T follicular helper cell (primary cell): ENCODE data around the gene NYAP1.
A peak's percentile ranks its signal among the peaks of the same experiment; 100 is the strongest.
"Not testable (repeated sequence)": the region's sequence is repeated elsewhere in the genome, so short reads cannot be mapped to it uniquely, and the experiment has no call there.

Source experiments
- DNase-seq: peaks from one replicate; pipeline ENCODE4 v3.0.0-alpha.2; 2020; ENCODE audit warnings: low read depth
- total RNA-seq, 2 experiments: gene quantifications; one replicate each; lab custom pipeline; 2026; lab: John Stamatoyannopoulos, UW

The NYAP1 gene
- 0.26 to 0.72 reads per million in 2 experiments for total RNA-seq

DNA sequence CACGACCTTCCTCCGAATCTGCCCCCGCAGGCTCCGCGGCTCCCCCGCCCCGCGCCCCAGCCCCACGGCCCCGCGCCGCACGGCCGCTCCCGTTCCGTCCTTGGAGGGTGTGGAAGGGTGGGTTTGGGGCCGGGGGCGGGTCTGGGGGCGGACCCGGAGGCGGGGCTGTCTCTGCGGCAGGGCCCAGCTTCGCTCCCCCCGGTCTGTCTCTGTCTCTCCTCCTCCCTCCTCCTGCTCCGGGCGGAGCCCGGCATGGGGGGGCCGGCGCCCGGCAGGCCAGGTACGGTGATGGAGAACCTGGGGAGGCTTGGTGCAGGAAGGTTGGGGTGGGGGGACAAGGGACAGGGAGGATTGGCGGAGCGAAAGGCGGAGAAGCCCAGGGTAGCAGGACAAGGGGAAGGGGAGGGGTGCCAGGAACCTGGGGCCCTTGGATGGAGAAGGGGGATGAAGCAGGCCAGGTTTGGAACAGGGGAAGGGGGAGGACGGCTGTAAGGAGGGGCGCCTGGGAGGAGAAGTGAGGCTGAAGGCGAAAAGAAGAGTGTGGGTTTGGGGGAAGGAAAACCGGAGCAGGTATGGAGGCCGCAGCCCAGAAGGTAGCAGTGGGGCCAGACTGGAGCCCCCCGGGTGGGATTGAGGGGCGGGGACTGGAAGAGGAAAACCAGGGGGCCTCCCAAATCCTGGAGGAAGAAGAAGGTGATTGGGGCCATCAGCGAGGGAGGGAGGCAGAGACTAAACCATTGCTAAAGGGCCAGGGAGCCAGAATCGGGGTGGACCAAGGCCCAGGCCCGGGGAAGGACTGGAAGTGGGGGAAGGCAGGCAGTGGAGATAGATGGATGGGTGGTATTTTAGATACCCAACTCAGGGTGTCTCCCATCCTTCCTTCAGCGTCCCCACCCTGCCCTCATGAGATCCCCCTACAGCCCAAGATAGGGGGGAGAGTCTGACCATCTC, at the start of gene NYAP1:
Gene NYAP1, plus strand, starts transcription at position 206 of the 951 bp plus-strand sequence. CDS start 1,385 bp downstream, outside the sequence.
- DNase-seq, result peak; percentile 47

DNA sequence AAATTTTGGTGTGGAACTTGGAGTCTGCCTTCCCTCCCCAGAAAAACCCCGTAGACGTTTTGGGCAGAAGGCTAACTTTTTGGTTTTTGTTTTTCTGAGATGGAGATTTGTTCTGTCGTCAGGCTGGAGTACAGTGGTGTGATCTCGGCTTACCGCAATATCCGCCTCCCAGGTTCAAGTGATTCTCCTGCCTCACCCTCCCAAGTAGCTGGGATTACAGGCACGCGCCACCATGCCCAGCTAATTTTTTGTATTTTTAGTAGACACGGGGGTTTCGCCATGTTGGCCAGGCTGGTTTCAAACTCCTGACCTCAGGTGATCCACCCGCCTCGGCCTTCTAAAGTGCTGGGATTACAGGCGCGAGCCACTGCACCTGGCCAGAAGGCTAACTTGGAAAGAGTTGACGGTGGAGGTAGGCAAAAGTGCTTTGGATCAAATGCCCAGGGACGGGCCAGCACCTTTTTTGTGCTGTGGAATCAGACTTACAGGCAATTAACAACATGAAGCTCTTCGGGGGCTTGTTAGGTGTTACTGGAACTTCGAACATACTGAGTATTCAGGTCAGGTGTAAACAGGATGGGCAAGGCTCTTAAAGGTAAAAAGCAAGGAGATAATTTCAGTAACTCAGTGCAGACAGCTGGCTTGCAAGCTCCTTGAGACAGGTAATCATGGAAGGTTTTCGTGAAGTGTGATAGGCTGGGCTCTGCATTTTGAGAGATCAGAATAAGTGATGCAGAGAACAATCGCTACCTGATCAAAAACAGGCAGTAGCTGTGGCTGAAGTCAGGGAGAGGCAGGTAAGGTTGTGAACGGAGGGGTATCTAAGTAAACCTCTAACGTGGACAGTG, 49.2 kb upstream of the NYAP1 start:
- no peak for DNase-seq

DNA sequence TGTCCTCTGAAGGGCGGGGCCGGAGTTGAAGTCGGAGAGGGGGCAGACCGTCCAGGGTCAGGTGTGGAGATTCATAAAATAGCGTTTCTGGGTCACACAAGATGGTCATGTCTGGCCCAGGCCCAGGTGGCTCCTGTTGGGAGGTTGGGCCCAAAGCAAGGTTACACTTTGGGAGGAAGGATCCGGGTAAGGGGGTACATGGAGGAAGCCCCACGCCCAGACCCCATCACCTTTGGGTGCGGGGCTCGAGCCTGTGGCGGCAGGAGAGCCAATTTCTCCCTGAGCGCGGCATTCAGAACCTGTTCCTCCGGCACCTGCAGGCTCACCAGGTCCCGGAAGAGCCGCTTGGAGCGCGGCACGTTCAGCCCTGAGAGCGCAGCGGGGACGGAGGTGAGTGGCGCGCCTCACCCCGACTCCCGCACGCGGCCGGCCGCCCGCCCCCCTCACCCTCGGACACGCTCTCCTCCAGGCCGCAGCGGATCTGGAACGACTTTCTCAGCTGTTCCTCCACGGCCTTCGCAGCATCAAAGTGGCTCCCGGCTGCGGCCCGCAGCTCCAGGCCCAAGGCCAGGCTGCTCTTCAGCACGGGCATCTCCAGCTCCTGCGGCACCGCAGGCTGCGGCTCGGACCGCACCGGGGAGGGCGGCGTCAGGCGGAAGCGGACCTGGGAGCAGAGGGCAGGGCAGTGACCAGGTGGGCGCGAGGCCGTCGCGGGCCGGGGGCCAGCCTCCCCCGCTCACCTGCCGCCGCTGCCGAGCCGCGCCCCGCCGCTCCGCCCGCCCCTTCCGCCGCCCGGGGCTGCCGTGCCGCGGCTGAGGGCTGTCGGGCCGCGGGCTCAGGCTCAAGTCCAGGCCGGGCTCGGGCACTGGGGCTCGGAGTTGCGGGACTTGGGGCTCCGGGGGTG, 48.1 kb upstream of the NYAP1 start:
- peak; percentile 33 for DNase-seq

DNA sequence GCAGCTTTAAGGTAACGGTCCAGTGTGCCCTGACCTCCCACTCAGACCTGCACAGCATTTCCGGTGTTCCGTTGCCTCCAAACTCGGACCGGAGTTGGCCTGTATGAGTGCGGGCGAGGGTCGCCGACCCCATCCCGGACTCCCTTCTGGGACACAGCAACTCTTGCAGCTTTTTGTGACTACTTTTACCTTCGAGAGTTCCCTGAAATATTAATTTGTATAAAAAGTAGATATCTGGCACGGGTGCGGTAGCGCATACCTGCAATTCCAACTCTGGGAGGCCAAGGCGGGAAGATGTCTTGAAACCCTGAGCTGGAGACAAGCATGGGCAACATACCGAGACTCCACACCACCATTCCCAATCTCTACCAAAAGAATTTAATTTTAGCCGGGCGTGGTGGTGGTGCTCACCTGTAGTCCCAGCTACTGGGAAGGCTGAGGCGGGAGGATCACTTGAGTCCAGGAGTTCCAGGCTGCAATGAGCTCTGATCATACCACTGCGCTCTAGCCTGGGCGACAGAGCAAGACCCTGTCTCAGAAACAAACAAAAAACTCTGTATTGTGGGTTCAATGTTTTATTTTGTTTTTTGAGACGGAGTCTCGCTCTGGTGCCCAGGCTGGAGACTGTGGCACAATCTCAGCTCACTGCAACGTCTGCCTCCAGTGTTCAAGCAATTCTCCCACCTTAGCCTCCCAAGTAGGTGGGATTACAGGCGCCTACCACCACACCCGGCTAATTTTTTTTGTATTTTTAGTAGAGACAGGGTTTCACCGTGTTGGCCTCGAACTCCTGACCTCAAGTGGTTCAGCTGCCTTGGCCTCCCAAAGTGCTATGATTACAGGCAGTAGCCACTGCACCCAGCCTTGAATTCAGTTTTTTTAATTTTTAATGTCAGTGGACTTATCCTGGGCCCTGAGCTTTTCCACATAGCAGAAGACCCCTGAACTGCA, 46.3 kb upstream of the NYAP1 start:
- DNase-seq, result no peak

DNA sequence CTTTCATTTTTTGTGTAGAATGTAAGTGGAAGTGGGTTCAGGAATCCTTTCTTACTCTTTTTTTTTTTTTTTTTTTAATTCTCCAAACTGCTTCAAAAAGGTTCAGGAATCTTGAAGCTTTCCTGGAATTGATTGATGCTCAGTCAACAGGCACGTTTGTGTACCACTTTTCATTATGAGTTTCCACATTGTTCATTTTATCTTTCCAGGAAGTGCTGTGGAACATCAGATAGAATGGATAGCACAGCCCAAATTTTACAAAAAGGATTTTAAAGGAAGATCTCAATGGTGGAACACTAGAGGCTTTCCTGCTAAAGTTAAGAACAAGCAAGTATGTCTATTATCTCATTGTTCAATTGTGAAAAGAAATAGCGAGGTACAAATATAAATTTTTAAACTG, 45.6 kb upstream of the NYAP1 start:
- DNase-seq, result no peak

DNA sequence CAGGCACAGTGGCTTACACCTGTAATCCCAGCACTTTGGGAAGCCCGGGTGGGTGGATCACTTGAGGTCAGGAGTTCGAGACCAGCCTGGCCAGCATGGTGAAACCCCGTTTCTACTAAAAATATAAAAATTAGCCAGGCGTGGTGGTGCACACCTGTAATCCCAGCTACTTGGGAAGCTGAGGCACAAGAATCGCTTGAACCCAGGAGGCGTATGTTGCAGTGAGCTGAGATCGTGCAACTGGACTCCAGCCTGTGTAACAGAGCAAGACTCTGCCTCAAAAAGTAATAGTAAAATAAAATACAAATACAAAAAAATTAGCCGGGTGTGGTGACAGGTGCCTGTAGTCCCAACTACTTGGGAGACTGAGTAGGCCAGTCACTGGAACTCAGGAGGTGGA, 45.0 kb upstream of the NYAP1 start:
- DNase-seq, result not testable (repeated sequence)

DNA sequence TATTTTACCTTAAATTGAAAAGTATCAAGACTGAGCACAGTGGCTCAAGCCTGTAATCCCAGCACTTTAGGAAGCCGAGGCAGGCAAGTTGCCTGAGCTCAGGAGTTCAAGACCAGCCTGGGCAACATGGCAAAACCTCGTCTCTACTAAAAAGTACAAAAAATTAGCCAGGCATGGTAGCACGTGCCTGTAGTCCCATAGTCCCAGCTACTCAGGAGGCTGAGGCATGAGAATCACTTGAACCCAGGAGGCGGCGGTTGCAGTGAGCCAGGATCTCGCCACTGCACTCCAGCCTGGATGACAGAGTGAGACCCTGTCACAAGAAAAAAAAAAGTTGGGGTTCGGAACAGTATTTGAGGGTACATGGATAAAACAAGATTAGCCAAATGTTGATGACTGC, 44.5 kb upstream of the NYAP1 start:
- not testable (repeated sequence) for DNase-seq

DNA sequence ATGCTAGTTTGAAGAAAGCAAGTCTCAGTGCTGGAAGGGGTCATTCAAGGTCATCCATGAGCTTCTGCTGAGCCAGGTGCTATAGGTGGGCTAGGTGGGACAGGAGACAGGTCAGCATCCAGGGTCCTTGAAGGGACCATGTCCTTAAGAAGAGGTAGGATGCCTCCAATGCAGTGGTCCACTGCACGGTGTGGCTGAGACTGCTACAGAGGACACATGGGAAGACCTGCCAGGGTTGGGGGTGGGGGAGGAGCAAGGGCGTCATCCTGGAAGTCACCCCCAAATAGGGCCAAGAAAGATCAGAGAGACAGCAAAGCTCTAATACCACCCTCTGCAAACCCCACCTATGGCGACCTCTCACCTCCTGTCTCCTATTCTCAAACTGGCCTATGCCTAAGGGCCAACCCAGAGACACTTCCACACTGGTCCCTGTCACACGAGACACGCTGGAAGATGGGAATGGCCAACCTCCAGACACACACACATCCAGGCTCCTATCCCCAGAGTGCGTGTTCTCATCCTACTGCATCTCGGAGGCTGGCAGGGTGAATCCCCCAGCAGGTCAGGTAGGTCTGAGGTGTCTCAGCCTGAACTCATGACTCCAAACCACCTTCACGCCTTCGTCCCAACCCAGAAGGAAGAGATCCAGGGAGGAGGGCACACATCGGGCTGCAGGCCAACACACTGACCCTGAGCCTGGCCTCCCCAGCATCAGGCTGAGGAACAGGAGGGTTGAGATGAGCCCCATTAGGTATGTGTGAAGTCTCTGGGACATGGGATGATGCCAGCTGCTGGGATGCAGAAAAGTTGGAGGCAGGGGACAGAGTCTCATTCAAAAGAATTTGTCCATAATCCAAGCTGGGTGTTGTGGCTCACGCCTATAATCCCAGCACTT, 41.8 kb upstream of the NYAP1 start:
- DNase-seq, result no peak

DNA sequence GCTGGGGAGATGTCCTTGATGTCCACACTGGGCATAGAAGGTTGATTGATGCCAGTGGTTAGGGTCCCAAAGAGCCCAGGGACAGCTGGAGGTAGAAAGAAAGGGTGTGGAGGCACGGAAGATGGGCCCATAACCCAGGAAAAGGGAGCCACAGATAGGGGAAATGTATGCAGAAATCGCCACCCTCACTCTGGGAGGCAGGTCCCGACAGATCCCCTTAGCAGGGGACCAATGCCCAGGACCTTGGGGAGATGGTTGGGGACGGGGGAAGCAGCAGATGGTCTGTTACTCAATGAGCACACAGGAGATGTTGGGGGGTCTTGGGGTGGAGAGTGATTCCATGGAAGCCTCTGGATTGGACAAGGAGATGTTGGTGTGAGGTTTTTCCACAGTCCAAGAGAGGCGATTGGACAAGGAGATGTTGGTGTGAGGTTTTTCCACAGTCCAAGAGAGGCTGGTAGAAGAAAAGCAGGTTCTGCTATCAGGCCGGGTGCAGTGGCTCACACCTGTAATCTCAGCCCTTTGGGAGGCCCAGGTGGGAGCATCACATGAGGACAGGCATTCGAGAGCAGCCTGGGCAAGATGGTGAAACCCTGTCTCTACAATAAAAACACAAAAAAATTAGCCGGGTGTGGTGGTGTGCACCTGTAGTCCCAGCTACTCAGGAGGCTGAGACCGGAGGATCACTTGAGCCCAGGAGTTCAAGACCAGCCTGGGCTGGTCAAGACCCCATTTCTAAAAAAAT, 40.5 kb upstream of the NYAP1 start:
- DNase-seq, result no peak

DNA sequence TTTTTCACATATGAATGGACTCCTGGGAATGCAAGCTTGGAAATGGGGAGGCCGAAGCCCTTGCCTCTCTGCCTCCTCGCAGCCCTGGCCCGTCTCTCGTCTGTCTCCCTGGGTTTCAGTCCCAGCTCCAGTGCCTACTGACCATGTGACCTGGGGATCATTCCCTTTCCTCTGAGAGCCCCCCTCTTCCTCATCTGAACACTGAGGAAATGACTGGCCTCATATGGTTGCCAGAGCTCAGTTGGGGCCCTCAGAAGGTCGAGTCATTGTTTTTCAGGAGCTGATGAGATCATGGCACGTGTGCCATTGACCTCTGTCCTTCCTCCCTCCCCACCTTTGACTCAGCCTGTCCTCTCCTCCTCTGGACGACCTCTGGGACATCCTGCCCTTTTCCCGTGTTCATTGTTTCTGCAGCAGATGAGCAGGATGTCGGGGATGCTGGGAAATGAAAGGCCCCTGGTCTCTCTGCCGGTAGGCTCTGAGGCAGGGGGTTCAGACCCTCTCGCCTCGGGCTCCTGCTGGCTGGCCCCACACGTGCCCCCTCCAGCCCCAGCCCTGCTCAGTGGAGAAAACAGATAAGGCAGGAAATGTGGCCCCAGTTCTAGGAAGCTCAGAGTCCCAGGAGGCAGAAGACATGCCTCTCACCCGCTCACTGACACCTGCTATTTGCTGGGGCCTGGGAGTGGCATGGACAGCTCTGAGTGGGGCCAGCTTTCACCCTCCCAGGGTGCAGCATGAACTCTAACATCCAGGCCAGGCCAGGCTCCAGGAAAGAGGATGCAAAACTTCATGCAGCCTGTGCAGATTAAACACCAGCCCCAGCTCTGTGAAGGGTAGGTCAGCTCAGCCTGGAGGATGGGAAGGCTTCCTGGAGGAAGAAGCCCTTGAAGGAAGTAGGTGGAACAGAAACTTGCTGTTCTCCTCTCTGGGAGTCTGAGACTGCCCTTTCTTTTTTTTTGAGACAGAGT, 39.1 kb upstream of the NYAP1 start:
- DNase-seq, result no peak

DNA sequence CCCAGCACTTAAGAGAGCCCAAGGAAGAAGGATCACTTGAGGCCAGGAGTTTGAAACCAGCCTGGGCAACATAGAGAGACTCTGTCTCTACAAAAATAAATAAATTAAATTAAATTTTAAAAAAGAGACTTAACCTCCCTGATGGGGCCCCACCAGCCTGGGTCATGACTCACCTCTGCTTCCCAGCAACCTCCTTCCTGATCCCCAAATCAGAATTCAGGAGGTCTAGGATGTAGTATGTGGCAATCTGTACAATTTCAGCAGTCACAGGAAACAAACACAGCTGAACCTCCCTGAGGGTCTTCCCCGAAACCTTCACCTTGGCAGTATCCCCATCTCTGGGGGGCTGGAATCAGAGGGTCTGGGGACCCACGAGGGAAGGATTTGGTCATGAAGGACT, 37.7 kb upstream of the NYAP1 start:
- no peak for DNase-seq

DNA sequence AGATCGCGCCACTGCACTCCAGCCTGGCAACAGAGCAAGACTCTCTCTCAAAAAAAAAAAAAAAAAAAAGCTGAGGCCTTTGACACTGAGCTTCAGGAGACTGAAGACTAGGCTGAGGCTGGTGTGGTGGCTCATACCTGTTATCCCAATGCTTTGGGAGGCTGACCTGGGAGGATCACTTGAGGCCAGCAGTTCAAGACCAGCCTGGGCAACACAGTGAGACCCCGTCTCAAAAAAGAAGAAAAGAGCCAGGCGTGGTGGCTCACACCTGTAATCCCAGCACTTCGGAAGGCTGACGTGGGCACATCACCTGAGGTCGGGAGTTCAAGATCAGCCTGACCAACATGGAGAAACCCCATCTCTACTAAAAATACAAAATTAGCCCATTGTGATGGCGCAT, 36.4 kb upstream of the NYAP1 start:
- not testable (repeated sequence) for DNase-seq

DNA sequence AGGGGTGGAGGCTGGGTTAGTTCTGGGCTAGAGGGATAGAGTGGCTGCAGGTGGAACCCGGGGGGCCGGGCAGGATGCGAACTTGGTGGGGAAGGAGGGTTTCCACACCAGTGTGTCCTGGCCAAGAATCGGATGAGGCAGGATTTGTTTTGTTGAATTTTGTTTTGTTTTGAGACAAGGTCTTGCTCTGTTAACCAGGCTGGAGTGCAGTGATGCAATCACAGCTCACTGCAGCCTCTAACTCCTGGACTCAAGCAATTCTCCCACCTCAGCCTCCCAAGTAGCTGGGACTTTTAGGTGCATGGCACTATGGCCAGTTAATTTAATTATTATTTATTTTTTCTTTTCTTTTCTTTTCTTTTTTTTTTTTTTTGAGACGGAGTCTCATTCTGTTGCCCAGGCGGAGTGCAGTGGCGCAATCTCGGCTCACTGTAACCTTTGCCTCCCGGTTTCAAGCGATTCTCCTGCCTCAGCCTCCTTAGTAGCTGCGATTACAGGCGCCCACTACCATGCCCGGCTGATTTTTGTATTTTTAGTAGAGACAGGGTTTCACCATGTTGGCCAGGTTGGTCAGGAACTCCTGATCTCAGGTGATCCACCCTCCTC, 34.4 kb upstream of the NYAP1 start:
- DNase-seq, result no peak

DNA sequence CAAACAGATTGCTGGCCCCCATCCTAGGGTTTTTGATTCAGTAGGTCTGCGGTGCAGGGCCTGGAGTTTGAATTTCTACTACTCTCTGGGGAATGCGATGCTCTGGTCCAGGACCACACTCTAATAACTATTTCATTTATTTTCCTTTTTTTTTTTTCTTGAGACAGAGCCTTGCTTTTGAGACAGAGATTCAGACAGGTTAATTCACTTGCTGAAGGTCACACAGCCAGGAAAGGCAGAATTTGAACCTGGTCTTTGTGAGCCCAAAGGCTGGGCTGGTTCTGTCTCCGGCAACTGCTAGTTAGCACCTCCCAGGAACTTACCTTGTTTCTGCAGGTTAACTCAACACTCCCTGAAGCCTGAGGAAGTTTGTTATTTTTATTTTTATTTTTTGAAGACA, 31.2 kb upstream of the NYAP1 start:
- no peak for DNase-seq

DNA sequence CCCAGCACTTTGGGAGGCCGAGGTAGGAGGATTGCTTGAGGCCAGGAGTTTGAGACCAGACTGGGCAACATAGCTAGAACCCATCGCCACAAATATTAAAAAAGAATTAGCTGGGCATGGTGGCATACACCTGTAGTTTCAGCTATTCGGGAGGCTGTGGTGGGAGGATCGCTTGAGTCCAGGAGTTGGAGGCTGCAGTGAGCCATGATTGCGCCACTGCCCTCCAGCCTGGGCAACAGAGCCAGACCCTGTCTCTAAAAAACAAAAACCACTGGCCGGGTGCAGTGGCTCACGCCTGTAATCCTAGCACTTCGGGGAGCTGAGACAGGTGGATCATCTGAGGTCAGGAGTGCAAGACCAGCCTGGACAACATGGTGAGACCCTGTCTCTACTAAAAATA, 29.9 kb upstream of the NYAP1 start:
- not testable (repeated sequence) for DNase-seq

DNA sequence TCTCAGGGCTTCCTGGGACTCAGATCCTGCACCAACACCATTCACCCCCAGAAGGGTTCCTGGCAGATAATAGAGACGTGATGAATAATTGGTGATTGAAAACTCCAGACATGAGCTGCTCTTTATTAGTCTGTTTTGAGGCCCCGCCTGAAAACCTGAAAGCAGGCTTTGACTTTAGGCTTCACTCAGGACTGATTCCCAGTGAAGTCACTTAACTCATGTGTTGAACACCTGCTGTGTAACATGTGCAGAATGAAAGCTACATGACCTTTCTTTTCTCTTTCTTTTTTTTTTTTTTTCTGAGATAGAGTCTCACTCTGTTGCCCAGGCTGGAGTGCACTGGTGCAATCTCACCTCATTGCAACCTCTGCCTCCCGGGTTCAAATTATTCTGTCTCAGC, 28.5 kb upstream of the NYAP1 start:
- DNase-seq, result no peak

DNA sequence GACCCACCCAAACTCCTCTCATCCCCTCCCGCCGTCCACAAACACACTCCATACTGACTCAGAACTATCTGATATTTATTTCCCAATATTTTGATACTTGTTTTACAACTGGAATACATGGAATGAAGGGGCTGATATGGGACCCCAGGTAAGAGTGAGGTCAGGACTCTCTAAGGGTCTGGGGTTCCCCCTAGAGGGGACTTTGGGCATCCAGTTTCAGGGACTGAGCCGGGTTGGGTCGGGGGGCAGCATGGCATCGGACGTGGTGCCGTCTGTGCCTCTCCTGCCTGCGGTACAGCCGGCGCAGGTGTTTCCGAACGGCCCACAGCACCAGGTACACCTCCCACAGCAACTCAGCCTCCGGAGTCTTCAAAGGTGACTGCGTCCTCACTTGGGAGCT, 27.2 kb upstream of the NYAP1 start:
- DNase-seq, result no peak
